Measurements from ENCODE around the gene VASN.

VASN gene

DNA sequence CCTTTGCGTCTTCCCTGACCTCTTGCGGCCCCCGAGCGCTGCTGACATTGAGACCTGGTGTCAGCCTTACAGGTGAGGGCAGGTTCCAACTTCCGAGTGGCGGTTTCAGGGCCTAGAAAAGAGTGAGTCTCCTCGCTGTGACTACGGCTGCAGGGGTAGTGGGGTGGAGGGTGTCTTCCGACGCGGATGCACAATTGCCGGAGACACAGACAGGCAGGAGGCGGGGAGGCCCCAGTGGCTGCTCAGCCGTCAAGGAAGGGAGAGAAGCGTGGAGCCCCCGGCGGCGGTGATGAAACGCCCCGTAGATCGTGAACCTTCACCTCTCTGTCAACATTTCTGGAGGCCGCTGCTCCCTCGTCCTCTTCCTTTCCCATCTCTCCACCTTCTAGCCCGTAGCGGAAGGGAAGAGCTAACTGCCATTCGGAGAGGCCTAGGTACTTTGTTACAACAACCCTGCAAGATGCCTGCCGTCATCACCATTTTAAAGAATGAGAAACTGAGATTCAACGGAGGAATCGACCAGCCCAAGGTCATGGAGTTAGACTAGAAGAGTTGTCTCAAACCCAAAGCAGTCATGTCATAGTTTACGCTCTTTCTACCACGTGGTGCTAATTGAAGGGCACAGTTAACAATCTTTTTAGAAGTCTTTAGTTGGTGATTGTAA is 54.5 kb downstream of the VASN start:
- no peak for DNase-seq (ENCODE audit: low spot score)

DNA sequence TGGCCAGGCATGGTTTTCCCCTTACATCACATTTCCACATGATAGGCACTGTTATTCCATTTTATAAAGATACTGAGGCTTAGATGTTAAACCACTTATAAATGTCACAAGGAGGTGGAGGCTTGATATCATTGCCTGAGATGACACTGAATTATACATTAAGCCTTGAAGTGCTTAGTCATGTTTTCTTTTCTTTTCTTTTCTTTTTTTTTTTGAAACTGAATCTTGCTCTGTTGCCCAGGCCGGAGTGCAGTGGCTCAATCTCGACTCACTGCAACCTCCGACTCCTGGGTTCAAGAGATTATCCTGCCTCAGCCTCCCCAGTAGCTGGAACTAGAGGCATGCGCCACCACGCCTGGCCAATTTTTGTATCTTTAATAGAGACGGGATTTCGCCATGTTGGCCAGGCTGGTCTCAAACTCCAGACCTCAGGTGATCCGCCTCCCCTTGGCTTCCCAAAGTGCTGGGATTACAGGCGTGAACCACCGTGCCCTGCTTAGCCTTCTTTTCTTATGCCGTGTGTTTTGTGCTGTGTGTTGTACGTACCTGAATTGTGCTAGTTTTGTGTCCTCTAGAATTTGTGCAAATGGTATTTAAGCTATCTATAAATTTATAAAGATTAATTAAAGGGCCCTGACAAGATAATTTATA is 55.2 kb downstream of the VASN start:
- DNase-seq (ENCODE audit: low spot score) = no peak

DNA sequence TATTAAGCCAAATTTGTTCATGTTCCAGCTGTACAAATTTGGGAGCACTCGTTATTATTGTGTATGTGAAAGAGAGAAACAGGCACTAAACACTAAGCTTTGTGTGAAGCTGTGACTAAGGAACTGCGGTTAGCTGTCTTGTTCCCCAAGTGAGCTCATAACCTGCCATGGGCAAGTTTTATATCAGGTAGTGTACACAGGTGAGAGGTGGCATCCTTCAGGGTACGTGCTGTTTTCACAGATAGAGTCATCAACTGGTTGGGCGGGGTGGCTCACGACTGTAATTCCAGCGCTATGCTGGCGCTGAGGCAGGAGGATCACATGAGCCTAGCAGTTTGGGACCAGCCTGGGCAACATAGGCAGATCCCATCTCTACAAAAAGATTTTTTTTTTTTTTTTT is 56.9 kb downstream of the VASN start:
- DNase-seq (ENCODE audit: low spot score) = no peak

DNA sequence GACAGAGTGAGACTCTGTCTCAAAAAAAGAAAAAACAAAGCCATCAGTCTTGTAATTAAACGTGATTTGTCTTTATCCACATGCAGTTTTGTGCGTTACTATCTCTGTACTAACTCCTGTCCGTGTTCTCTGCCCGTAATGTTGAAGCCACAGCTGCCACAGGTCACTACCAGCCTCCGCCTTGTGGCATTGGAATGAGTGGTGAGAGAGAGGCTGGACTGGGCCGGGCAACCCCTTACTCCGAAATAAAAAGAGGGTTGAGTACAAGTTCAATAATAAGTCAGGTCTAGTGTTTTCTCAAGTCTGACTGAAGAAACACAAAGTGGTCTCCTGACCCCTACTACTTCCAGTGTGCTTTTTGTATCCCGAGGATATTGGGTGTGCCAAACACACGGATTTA is 59.4 kb downstream of the VASN start:
- DNase-seq (ENCODE audit: low spot score) = no peak

Measured in germinal center (tissue), 1 donor.